ENCODE measurements around the gene SLITRK4. TPM values are rescaled to one million over a fixed set of nuclear protein-coding genes. Genes with fewer than 3 reads are reported as not detected.

The SLITRK4 gene
- total RNA-seq (under 1 TPM in 1 of 2 donors, not detected in 1; 0.17 TPM), total RNA-seq (0 reads per million in 2 donors)

- DNase-seq, result no peak
- no peak for ATAC-seq
- Mint-ChIP-seq H3K27ac (no peak within 1 kb of the TSS), H3K36me3 (ENCODE audit: low read depth) (peaks cover 3% of the 10 kb centered on the region), H3K27me3 (peaks cover 8% of the 10 kb centered on the region), H3K4me1 (no peaks in the 10 kb centered on the region), H3K4me3 (no peak within 1 kb of the TSS)
- H3K9me3 ChIP-seq (ENCODE audit: control insufficient read depth, low read length, poor library complexity, severe bottlenecking), result no peaks in the 10 kb centered on the region
Observed at GRCh38 chrX:143635915-143636314, at the start of gene SLITRK4. SLITRK4 (minus strand) TSS chrX:143636101; CDS start chrX:143631108, 4,993 bp downstream.

- Mint-ChIP-seq H3K4me1 (no peaks in the 10 kb centered on the region), H3K4me3 (no peak overlapping the region), H3K27me3 (no peaks in the 10 kb centered on the region), H3K27ac (no peak overlapping the region), H3K36me3 (ENCODE audit: low read depth) (no peaks in the 10 kb centered on the region)
- ATAC-seq (no peak), DNase-seq (no peak)
- no peaks in the 10 kb centered on the region for H3K9me3 ChIP-seq (ENCODE audit: control insufficient read depth, low read length, poor library complexity, severe bottlenecking)
Observed at GRCh38 chrX:143683486-143683885, 47.6 kb upstream of the SLITRK4 start.

DNA sequence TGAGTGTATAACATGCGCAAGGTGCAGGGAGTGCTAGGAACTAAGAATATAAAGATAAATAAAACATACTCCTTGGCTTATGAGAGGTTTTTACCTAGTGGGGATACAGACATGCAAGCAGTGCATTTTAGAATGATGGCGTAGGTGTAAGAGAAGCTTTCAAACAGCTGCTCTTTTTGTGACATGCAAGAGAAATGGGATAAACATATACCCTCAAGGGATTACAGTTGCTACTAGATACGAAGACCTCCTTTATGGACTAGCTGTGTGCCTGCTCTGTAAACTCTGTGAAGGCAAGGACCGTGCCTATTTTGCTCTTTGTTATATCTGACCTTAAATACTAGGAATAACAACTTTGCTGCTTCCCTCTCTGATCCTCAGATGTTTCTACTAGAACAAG, 39.0 kb upstream of the SLITRK4 start:
- H3K9me3 ChIP-seq (ENCODE audit: control insufficient read depth, low read length, poor library complexity, severe bottlenecking), result no peaks in the 10 kb centered on the region
- Mint-ChIP-seq H3K27me3 (no peaks in the 10 kb centered on the region), H3K27ac (no peak overlapping the region), H3K36me3 (ENCODE audit: low read depth) (no peaks in the 10 kb centered on the region), H3K4me1 (no peaks in the 10 kb centered on the region), H3K4me3 (no peak overlapping the region)
- ATAC-seq (no peak), DNase-seq (no peak)

GRCh38 chrX:143669395-143669794, 33.5 kb upstream of the SLITRK4 start:
- Mint-ChIP-seq H3K36me3 (ENCODE audit: low read depth) (no peaks in the 10 kb centered on the region), H3K4me1 (no peaks in the 10 kb centered on the region), H3K27ac (no peak overlapping the region), H3K27me3 (no peaks in the 10 kb centered on the region), H3K4me3 (no peak overlapping the region)
- ATAC-seq, result no peak
- H3K9me3 ChIP-seq (ENCODE audit: control insufficient read depth, low read length, poor library complexity, severe bottlenecking), result no peaks in the 10 kb centered on the region
- DNase-seq, result no peak

- Mint-ChIP-seq H3K27ac (no peak overlapping the region), H3K36me3 (ENCODE audit: low read depth) (no peaks in the 10 kb centered on the region), H3K27me3 (no peaks in the 10 kb centered on the region), H3K4me1 (no peaks in the 10 kb centered on the region), H3K4me3 (no peak overlapping the region)
- no peak for DNase-seq
- no peak for ATAC-seq
- H3K9me3 ChIP-seq (ENCODE audit: control insufficient read depth, low read length, poor library complexity, severe bottlenecking), result no peaks in the 10 kb centered on the region
Observed at GRCh38 chrX:143664302-143664701, 28.4 kb upstream of the SLITRK4 start.

GRCh38 chrX:143663755-143664154, 27.9 kb upstream of the SLITRK4 start:
- Mint-ChIP-seq H3K4me1 (no peaks in the 10 kb centered on the region), H3K4me3 (no peak overlapping the region), H3K27ac (no peak overlapping the region), H3K36me3 (ENCODE audit: low read depth) (no peaks in the 10 kb centered on the region), H3K27me3 (no peaks in the 10 kb centered on the region)
- no peaks in the 10 kb centered on the region for H3K9me3 ChIP-seq (ENCODE audit: control insufficient read depth, low read length, poor library complexity, severe bottlenecking)
- no peak for ATAC-seq
- no peak for DNase-seq

GRCh38 chrX:143661286-143661685, 25.4 kb upstream of the SLITRK4 start:
- no peak for ATAC-seq
- no peaks in the 10 kb centered on the region for H3K4me1 Mint-ChIP-seq
- H3K27ac Mint-ChIP-seq, result no peak overlapping the region
- DNase-seq, result no peak
- H3K4me3 Mint-ChIP-seq, result no peak overlapping the region
- no peaks in the 10 kb centered on the region for H3K27me3 Mint-ChIP-seq
- H3K36me3 Mint-ChIP-seq (ENCODE audit: low read depth), result no peaks in the 10 kb centered on the region
- H3K9me3 ChIP-seq (ENCODE audit: control insufficient read depth, low read length, poor library complexity, severe bottlenecking), result no peaks in the 10 kb centered on the region

DNA sequence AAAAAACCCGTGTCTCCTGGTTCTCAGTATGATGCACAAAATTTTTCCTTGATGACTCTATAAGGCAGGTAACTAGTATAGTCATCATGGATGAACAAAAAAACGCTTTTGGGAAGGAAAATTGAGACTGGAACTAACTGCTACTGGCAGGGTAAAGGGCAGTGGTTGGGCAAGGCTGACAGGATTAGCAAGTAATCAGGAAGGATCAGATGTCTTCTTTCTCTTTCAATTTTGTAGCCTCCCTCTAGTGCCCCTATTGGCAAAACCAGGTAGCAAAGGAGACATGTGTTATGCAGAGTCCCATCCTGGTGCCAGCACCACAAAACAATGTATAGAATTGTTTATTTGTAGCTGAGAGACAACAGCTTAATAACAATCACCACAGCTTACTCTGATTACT, 12.8 kb upstream of the SLITRK4 start:
- Mint-ChIP-seq H3K4me1 (no peaks in the 10 kb centered on the region), H3K27me3 (no peaks in the 10 kb centered on the region), H3K4me3 (no peak overlapping the region), H3K36me3 (ENCODE audit: low read depth) (no peaks in the 10 kb centered on the region), H3K27ac (no peak overlapping the region)
- ATAC-seq, result no peak
- no peaks in the 10 kb centered on the region for H3K9me3 ChIP-seq (ENCODE audit: control insufficient read depth, low read length, poor library complexity, severe bottlenecking)
- DNase-seq, result no peak

- ATAC-seq, result no peak
- no peak overlapping the region for H3K27ac Mint-ChIP-seq
- no peak overlapping the region for H3K4me3 Mint-ChIP-seq
- no peak for DNase-seq
- H3K27me3 Mint-ChIP-seq, result no peaks in the 10 kb centered on the region
- H3K4me1 Mint-ChIP-seq, result no peaks in the 10 kb centered on the region
- no peaks in the 10 kb centered on the region for H3K9me3 ChIP-seq (ENCODE audit: control insufficient read depth, low read length, poor library complexity, severe bottlenecking)
- no peaks in the 10 kb centered on the region for H3K36me3 Mint-ChIP-seq (ENCODE audit: low read depth)
Observed at GRCh38 chrX:143642426-143642825, 6.5 kb upstream of the SLITRK4 start.

DNA sequence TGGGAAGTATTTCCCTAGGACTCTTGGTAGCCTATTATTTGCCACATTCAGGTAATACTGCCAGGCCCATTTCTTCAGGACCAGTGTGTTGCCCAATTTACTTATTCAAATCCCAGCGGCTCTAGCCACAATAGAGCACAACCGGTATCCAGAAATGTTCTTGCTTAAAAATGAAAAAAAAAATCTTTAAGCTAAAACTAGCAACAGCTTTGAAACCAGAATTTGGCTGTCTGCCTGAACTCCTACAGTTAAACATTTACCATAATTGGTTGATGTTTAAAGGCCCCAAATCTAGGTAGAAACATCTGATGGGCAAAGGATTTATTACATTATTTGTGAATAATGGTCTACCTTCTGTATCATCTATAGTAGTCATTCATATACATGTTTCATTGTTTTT, 930 bp upstream of the SLITRK4 start:
- no peaks in the 10 kb centered on the region for H3K9me3 ChIP-seq (ENCODE audit: control insufficient read depth, low read length, poor library complexity, severe bottlenecking)
- Mint-ChIP-seq H3K36me3 (ENCODE audit: low read depth) (peaks cover 3% of the 10 kb centered on the region), H3K4me1 (no peaks in the 10 kb centered on the region), H3K4me3 (no peak overlapping the region), H3K27ac (no peak overlapping the region), H3K27me3 (peaks cover 8% of the 10 kb centered on the region)
- no peak for ATAC-seq
- DNase-seq, result no peak

GRCh38 chrX:143634663-143635455, 1.0 kb downstream of the SLITRK4 start:
- no peak overlapping the region for H3K27ac Mint-ChIP-seq
- DNase-seq (no peak), ATAC-seq (no peak)
- H3K27me3 Mint-ChIP-seq, result peaks cover 8% of the 10 kb centered on the region
- H3K36me3 Mint-ChIP-seq (ENCODE audit: low read depth), result peaks cover 3% of the 10 kb centered on the region
- H3K4me3 Mint-ChIP-seq, result no peak overlapping the region
- H3K4me1 Mint-ChIP-seq, result no peaks in the 10 kb centered on the region
- no peaks in the 10 kb centered on the region for H3K9me3 ChIP-seq (ENCODE audit: control insufficient read depth, low read length, poor library complexity, severe bottlenecking)

DNA sequence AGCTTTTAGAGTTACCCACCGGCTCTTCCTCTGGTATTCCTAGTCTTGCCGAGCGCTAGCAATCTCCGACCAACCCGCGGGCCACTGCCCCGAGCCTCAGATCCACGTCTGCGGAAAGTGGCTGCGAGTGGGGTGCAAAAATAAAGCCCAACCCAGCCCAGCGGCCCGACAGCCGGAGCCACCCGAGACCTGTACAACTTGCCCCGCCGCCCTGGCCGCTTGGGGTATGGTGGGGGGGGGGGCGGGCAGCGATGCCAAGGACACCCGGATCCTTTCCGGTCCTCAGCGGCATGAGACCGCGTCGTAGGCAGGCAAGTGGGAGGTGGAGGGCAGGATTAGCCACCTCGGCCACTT, 1.6 kb downstream of the SLITRK4 start:
- no peak overlapping the region for H3K4me3 Mint-ChIP-seq
- DNase-seq (no peak), ATAC-seq (no peak)
- H3K9me3 ChIP-seq (ENCODE audit: control insufficient read depth, low read length, poor library complexity, severe bottlenecking), result no peaks in the 10 kb centered on the region
- H3K27ac Mint-ChIP-seq, result no peak overlapping the region
- H3K36me3 Mint-ChIP-seq (ENCODE audit: low read depth), result peaks cover 3% of the 10 kb centered on the region
- no peaks in the 10 kb centered on the region for H3K4me1 Mint-ChIP-seq
- peaks cover 8% of the 10 kb centered on the region for H3K27me3 Mint-ChIP-seq

GRCh38 chrX:143633461-143634308, 2.2 kb downstream of the SLITRK4 start:
- DNase-seq, result no peak
- Mint-ChIP-seq H3K4me1 (no peaks in the 10 kb centered on the region), H3K4me3 (no peak overlapping the region), H3K27me3 (peaks cover 8% of the 10 kb centered on the region), H3K36me3 (ENCODE audit: low read depth) (peaks cover 3% of the 10 kb centered on the region), H3K27ac (no peak overlapping the region)
- no peaks in the 10 kb centered on the region for H3K9me3 ChIP-seq (ENCODE audit: control insufficient read depth, low read length, poor library complexity, severe bottlenecking)
- ATAC-seq, result no peak
